RWPE1 (cell line): ENCODE data around the gene SYNPO2.

Experiments used
- CTCF ChIA-PET: fragments of 350-600 bp; sonication (Branson Sonifier 250); formaldehyde crosslinking; extraction: SDS; loops from one replicate; lab custom pipeline; 2021; lab: Yijun Ruan, JAX
- POLR2A ChIA-PET: fragments of 400-600 bp; formaldehyde crosslinking; extraction: SDS; loops from one replicate; lab custom pipeline; 2020; ENCODE audit warnings: antibody characterized with exemption; ENCODE audit not compliant: low non-redundant PET; lab: Yijun Ruan, JAX
- DNase-seq: peaks from one replicate; pipeline ENCODE4 v3.0.0; 2012; ENCODE audit warnings: low spot score
- H3K27ac ChIP-seq: fragments of 450-650 bp; 2 replicates; pipeline ENCODE4 v1.5.1; 2017
- CTCF ChIP-seq: fragments of 450-650 bp; conservative IDR thresholded peaks from 2 replicates; pipeline ENCODE4 v1.5.1; 2017; ENCODE audit warnings: low read depth, mild to moderate bottlenecking

Gene SYNPO2

GRCh38 chr4:119104644-119105273 is 216.1 kb downstream of the SYNPO2 start:
- no peak overlapping the region for H3K27ac ChIP-seq
- no peak for TF ChIP-seq CTCF
- CTCF ChIA-PET, result no interaction called here
- POLR2A ChIA-PET, result no interaction called here
- DNase-seq, result no peak

- H3K27ac ChIP-seq, result no peak overlapping the region
- no peak for TF ChIP-seq CTCF
- POLR2A ChIA-PET, result no interaction called here
- CTCF ChIA-PET, result no interaction called here
- DNase-seq, result no peak
Observed at GRCh38 chr4:119105605-119106004, 217.0 kb downstream of the SYNPO2 start.

GRCh38 chr4:119106036-119107000 is 217.7 kb downstream of the SYNPO2 start:
- H3K27ac ChIP-seq, result peak overlapping the region; percentile 44; the same call in 1 of the 2 replicates
- ChIA-PET POLR2A (no interaction called here), CTCF (interaction anchor here (0.7 kb wide), 1 partner anchor 19 kb away, joined by 3 read pairs; no protein-coding TSS in a partner anchor)
- DNase-seq, result no peak
- TF ChIP-seq CTCF, result no peak

- ChIA-PET CTCF (no interaction called here), POLR2A (no interaction called here)
Observed at GRCh38 chr4:119110121-119110520, 221.5 kb downstream of the SYNPO2 start.

More at GRCh38 chr4:119110121-119110520, 221.5 kb downstream of the SYNPO2 start:
- no peak overlapping the region for H3K27ac ChIP-seq
- no peak for DNase-seq
- TF ChIP-seq CTCF, result no peak
